HEK293 (cell line): ENCODE measurements around the gene SEC23B.

ENCODE experiments used
- CTCF ChIP-seq: fragments of 450-650 bp; formaldehyde crosslinking; IDR thresholded peaks from 2 replicates; pipeline ENCODE4 v1.5.1; 2016; ENCODE audit warnings: missing biosample characterization, missing genetic modification characterization
- PATZ1 ChIP-seq: fragments of 450-650 bp; formaldehyde crosslinking; IDR thresholded peaks from 2 replicates; pipeline ENCODE4 v1.5.1; 2016; ENCODE audit warnings: missing biosample characterization, missing genetic modification characterization
- YY1 ChIP-seq: fragments of 450-650 bp; formaldehyde crosslinking; IDR thresholded peaks from 2 replicates; pipeline ENCODE4 v1.5.1; 2018; ENCODE audit warnings: missing biosample characterization, missing genetic modification characterization
- ZBTB20 ChIP-seq: fragments of 450-650 bp; formaldehyde crosslinking; IDR thresholded peaks from 2 replicates; pipeline ENCODE4 v1.5.1; 2016; ENCODE audit warnings: missing biosample characterization, missing genetic modification characterization
- ZBTB7A ChIP-seq: fragments of 450-650 bp; formaldehyde crosslinking; IDR thresholded peaks from 2 replicates; pipeline ENCODE4 v1.5.1; 2016; ENCODE audit warnings: low read depth, missing biosample characterization, missing genetic modification characterization
- ZEB2 ChIP-seq: fragments of 450-650 bp; formaldehyde crosslinking; IDR thresholded peaks from 2 replicates; pipeline ENCODE4 v1.5.1; 2016; ENCODE audit warnings: missing biosample characterization, missing genetic modification characterization
- ZNF280D ChIP-seq: fragments of 450-650 bp; formaldehyde crosslinking; IDR thresholded peaks from 2 replicates; pipeline ENCODE4 v1.5.1; 2016; ENCODE audit warnings: missing biosample characterization, missing genetic modification characterization

- TF ChIP-seq YY1 (tag by site-specific recombination) (no peak), ZBTB20 (no peak), CTCF (tag by site-specific recombination) (no peak), ZNF280D (tag by site-specific recombination) (no peak), ZEB2 (tag by site-specific recombination) (no peak), PATZ1 (tag by site-specific recombination) (no peak), ZBTB7A (tag by site-specific recombination) (no peak)
Observed at GRCh38 chr20:18477821-18478220, 29.9 kb upstream of the SEC23B start.
